GM18505 (cell line): ENCODE measurements around the gene PLA2G4D.

Experiments used
- ATAC-seq: cut with Tn5 transposase; IDR thresholded peaks from one replicate; pipeline ENCODE4 v1.9.1; 2021; ENCODE audit not compliant: unreplicated experiment
- POLR2A ChIP-seq: IDR thresholded peaks from 4 replicates; pipeline ENCODE4 v1.6.1; 2011; ENCODE audit warnings: borderline replicate concordance; ENCODE audit not compliant: insufficient read depth, insufficient read length; ENCODE audit errors: extremely low read depth

The PLA2G4D gene

GRCh38 chr15:42090781-42091180 lies 3.6 kb downstream of the PLA2G4D start:
- TF ChIP-seq POLR2A, result no peak
- ATAC-seq, result no peak

- ATAC-seq, result no peak
- no peak for TF ChIP-seq POLR2A
These were observed 4.0 kb downstream of the PLA2G4D start for GRCh38 chr15:42090370-42090769.

GRCh38 chr15:42089942-42090341 lies 4.4 kb downstream of the PLA2G4D start:
- ATAC-seq, result no peak
- TF ChIP-seq POLR2A, result no peak

- TF ChIP-seq POLR2A, result no peak
- ATAC-seq, result no peak
These were observed 5.3 kb downstream of the PLA2G4D start for GRCh38 chr15:42088801-42089640.

GRCh38 chr15:42087926-42088800 lies 6.2 kb downstream of the PLA2G4D start:
- no peak for ATAC-seq

GRCh38 chr15:42087460-42087859 lies 6.9 kb downstream of the PLA2G4D start:
- no peak for TF ChIP-seq POLR2A
- no peak for ATAC-seq

More at GRCh38 chr15:42087926-42088800, 6.2 kb downstream of the PLA2G4D start:
- TF ChIP-seq POLR2A, result no peak

- no peak for TF ChIP-seq POLR2A
- no peak for ATAC-seq
These were observed 8.6 kb downstream of the PLA2G4D start for GRCh38 chr15:42085721-42086120.

- no peak for ATAC-seq
- no peak for TF ChIP-seq POLR2A
These were observed 9.1 kb downstream of the PLA2G4D start for GRCh38 chr15:42085236-42085605.

- ATAC-seq, result no peak
- no peak for TF ChIP-seq POLR2A
These were observed 9.7 kb downstream of the PLA2G4D start for GRCh38 chr15:42084465-42085235.

- no peak for TF ChIP-seq POLR2A
- no peak for ATAC-seq
These were observed 10.4 kb downstream of the PLA2G4D start for GRCh38 chr15:42083916-42084315.

GRCh38 chr15:42083605-42083908 lies 10.8 kb downstream of the PLA2G4D start:
- TF ChIP-seq POLR2A, result no peak
- ATAC-seq, result no peak

GRCh38 chr15:42082823-42083604 lies 11.3 kb downstream of the PLA2G4D start:
- no peak for ATAC-seq
- no peak for TF ChIP-seq POLR2A
